HEK293 (cell line): ENCODE results near the gene TRAPPC12.

Source experiments
- CTCF ChIA-PET: fragments of 350-600 bp; formaldehyde crosslinking; extraction: SDS; loops from one replicate; lab custom pipeline; 2021; ENCODE audit warnings: antibody characterized with exemption; lab: Yijun Ruan, JAX
- POLR2A ChIA-PET: fragments of 300-600 bp; formaldehyde crosslinking; extraction: SDS; loops from one replicate; lab custom pipeline; 2020; ENCODE audit warnings: antibody characterized with exemption, inconsistent platforms; lab: Yijun Ruan, JAX
- H3K27ac ChIP-seq: fragments of 200-500 bp; sonication (Bioruptor generic); 2 replicates; pipeline ENCODE4 v1.5.1; 2014; ENCODE audit warnings: low read depth, low read length, control low read depth, inconsistent platforms; ENCODE audit errors: extremely low read depth
- H3K36me3 ChIP-seq, 2 experiments: fragments of 200-500 bp in 1 of 2; sonication (Bioruptor generic) in 1 of 2; 1 replicate in 1 of 2; 2 replicates in 1 of 2; pipeline ENCODE4 v1.5.1; 2014 to 2017; ENCODE audit warnings: inconsistent platforms in 2 of 2, low read length in 2 of 2; ENCODE audit not compliant: control insufficient read depth in 2 of 2, insufficient read depth in 1 of 2
- H3K4me1 ChIP-seq: fragments of 200-500 bp; sonication (Bioruptor generic); 2 replicates; pipeline ENCODE4 v1.5.1; 2014; ENCODE audit warnings: mild to moderate bottlenecking, low read length, inconsistent platforms; ENCODE audit not compliant: control insufficient read depth, insufficient read depth
- H3K4me3 ChIP-seq: 2 replicates; pipeline ENCODE4 v1.5.1; 2011; ENCODE audit warnings: low read depth, mild to moderate bottlenecking, control low read depth, low read length, moderate library complexity
- H3K9me3 ChIP-seq: fragments of 200-500 bp; sonication (Bioruptor generic); 2 replicates; pipeline ENCODE4 v1.5.1; 2014; ENCODE audit warnings: low read depth, low read length, inconsistent platforms; ENCODE audit not compliant: control insufficient read depth, insufficient read depth
- PRDM2 ChIP-seq: fragments of 450-650 bp; formaldehyde crosslinking; IDR thresholded peaks from 2 replicates; pipeline ENCODE4 v1.5.1; 2016; ENCODE audit warnings: missing biosample characterization, missing genetic modification characterization, borderline replicate concordance
- PRDM6 ChIP-seq: fragments of 450-650 bp; formaldehyde crosslinking; IDR thresholded peaks from 2 replicates; pipeline ENCODE4 v1.5.1; 2017; ENCODE audit warnings: missing biosample characterization, missing genetic modification characterization
- SCRT2 ChIP-seq: fragments of 450-650 bp; formaldehyde crosslinking; IDR thresholded peaks from 2 replicates; pipeline ENCODE4 v1.5.1; 2016; ENCODE audit warnings: missing biosample characterization, missing genetic modification characterization
- TRIM28 ChIP-seq: IDR thresholded peaks from 2 replicates; pipeline ENCODE4 v1.6.1; 2011; ENCODE audit warnings: low read length, control low read depth, borderline replicate concordance
- ZNF112 ChIP-seq: fragments of 450-650 bp; formaldehyde crosslinking; IDR thresholded peaks from 2 replicates; pipeline ENCODE4 v1.5.0; 2017; ENCODE audit warnings: missing biosample characterization, missing genetic modification characterization
- ZNF140 ChIP-seq: fragments of 450-650 bp; formaldehyde crosslinking; IDR thresholded peaks from 2 replicates; pipeline ENCODE4 v1.5.1; 2016; ENCODE audit warnings: missing biosample characterization, missing genetic modification characterization
- ZNF2 ChIP-seq: fragments of 450-650 bp; formaldehyde crosslinking; IDR thresholded peaks from 2 replicates; pipeline ENCODE4 v1.5.1; 2016; ENCODE audit warnings: missing biosample characterization, missing genetic modification characterization
- ZNF202 ChIP-seq: fragments of 450-650 bp; formaldehyde crosslinking; IDR thresholded peaks from 2 replicates; pipeline ENCODE4 v1.5.1; 2016; ENCODE audit warnings: missing biosample characterization, missing genetic modification characterization, borderline replicate concordance
- ZNF211 ChIP-seq: fragments of 450-650 bp; formaldehyde crosslinking; IDR thresholded peaks from 2 replicates; pipeline ENCODE4 v1.5.1; 2016; ENCODE audit warnings: low read depth, missing biosample characterization, missing genetic modification characterization
- ZNF48 ChIP-seq: fragments of 450-650 bp; formaldehyde crosslinking; IDR thresholded peaks from 2 replicates; pipeline ENCODE4 v1.5.1; 2016; ENCODE audit warnings: missing biosample characterization, missing genetic modification characterization
- ZNF548 ChIP-seq: fragments of 450-650 bp; formaldehyde crosslinking; IDR thresholded peaks from 2 replicates; pipeline ENCODE4 v1.5.1; 2016; ENCODE audit warnings: missing biosample characterization, missing genetic modification characterization
- ZNF549 ChIP-seq: fragments of 450-650 bp; IDR thresholded peaks from 2 replicates; pipeline ENCODE4 v1.5.1; 2018; ENCODE audit warnings: missing biosample characterization, missing genetic modification characterization, mild to moderate bottlenecking, inconsistent platforms, moderate library complexity
- ZNF677 ChIP-seq: fragments of 450-650 bp; IDR thresholded peaks from 2 replicates; pipeline ENCODE4 v1.5.0; 2018; ENCODE audit warnings: missing biosample characterization, mild to moderate bottlenecking, missing genetic modification characterization, moderate library complexity
- ZNF747 ChIP-seq: fragments of 450-650 bp; formaldehyde crosslinking; IDR thresholded peaks from 2 replicates; pipeline ENCODE4 v1.5.1; 2016; ENCODE audit warnings: missing biosample characterization, missing genetic modification characterization
- ZNF777 ChIP-seq: fragments of 450-650 bp; formaldehyde crosslinking; IDR thresholded peaks from 2 replicates; pipeline ENCODE4 v1.5.1; 2017; ENCODE audit warnings: missing biosample characterization, missing genetic modification characterization, borderline replicate concordance
- ZNF843 ChIP-seq: fragments of 450-650 bp; formaldehyde crosslinking; IDR thresholded peaks from 2 replicates; pipeline ENCODE4 v1.5.1; 2016; ENCODE audit warnings: missing biosample characterization, missing genetic modification characterization

TRAPPC12 gene

GRCh38 chr2:3468296-3468988 is 88.9 kb downstream of the TRAPPC12 start:
- H3K4me1 ChIP-seq: no peaks in the 10 kb centered on the region
- H3K36me3 ChIP-seq: peaks cover 0 to 84% of the 10 kb centered on the region in 2 experiments; a peak in 2 of 3 replicates
- H3K9me3 ChIP-seq: no peaks in the 10 kb centered on the region
- no peak overlapping the region for H3K4me3 ChIP-seq
- ChIA-PET POLR2A (no interaction called here), CTCF (no interaction called here)
- TF ChIP-seq ZNF48 (tag by site-specific recombination): no peak
- no peak overlapping the region for H3K27ac ChIP-seq

GRCh38 chr2:3469486-3469885 is 90.0 kb downstream of the TRAPPC12 start:
- POLR2A ChIA-PET: no interaction called here
- Histone ChIP-seq H3K27ac (no peak overlapping the region), H3K4me1 (no peaks in the 10 kb centered on the region), H3K36me3 (peaks cover 0 to 76% of the 10 kb centered on the region in 2 experiments; a peak in 2 of 3 replicates), H3K4me3 (no peak overlapping the region), H3K9me3 (no peaks in the 10 kb centered on the region)
- CTCF ChIA-PET: no interaction called here
- no peak for TF ChIP-seq SCRT2 (tag by site-specific recombination)
- no peak for TF ChIP-seq ZNF140 (tag by site-specific recombination)
- no peak for TF ChIP-seq ZNF843 (tag by site-specific recombination)

- H3K4me1 ChIP-seq: no peaks in the 10 kb centered on the region
- CTCF ChIA-PET: interaction anchor here (0.7 kb wide), 1 partner anchor 74 kb away, joined by 3 read pairs; no protein-coding TSS in a partner anchor
- peaks cover 0 to 69% of the 10 kb centered on the region in 2 experiments; a peak in 2 of 3 replicates for H3K36me3 ChIP-seq
- no peak overlapping the region for H3K4me3 ChIP-seq
- TF ChIP-seq ZNF677 (tag by site-specific recombination) (no peak), ZNF548 (tag by site-specific recombination) (no peak), ZNF549 (tag by site-specific recombination) (no peak)
- no peaks in the 10 kb centered on the region for H3K9me3 ChIP-seq
- POLR2A ChIA-PET: no interaction called here
- H3K27ac ChIP-seq: no peak overlapping the region
Observed at GRCh38 chr2:3470166-3470651, 90.7 kb downstream of the TRAPPC12 start.

- H3K4me3 ChIP-seq: no peak overlapping the region
- no peak overlapping the region for H3K27ac ChIP-seq
- peaks cover 0 to 67% of the 10 kb centered on the region in 2 experiments; a peak in 2 of 3 replicates for H3K36me3 ChIP-seq
- no peaks in the 10 kb centered on the region for H3K4me1 ChIP-seq
- CTCF ChIA-PET: interaction anchor here (0.7 kb wide), 1 partner anchor 75 kb away, joined by 3 read pairs; no protein-coding TSS in a partner anchor
- no peaks in the 10 kb centered on the region for H3K9me3 ChIP-seq
- POLR2A ChIA-PET: no interaction called here
- no peak for TF ChIP-seq ZNF677 (tag by site-specific recombination)
- TF ChIP-seq ZNF202: no peak
- no peak for TF ChIP-seq PRDM6 (tag by site-specific recombination)
- TF ChIP-seq TRIM28: no peak
- TF ChIP-seq ZNF777 (tag by site-specific recombination): no peak
- no peak for TF ChIP-seq ZNF2 (tag by site-specific recombination)
- TF ChIP-seq PRDM2 (tag by site-specific recombination): no peak
- no peak for TF ChIP-seq ZNF747
- no peak for TF ChIP-seq ZNF211
- TF ChIP-seq ZNF112 (tag by site-specific recombination): no peak
- TF ChIP-seq, all 188 proteins: peak for 0
Observed at GRCh38 chr2:3470856-3471737, 91.6 kb downstream of the TRAPPC12 start.
